GM18505 (cell line): Measurements from ENCODE around the gene SAMM50.
A peak's percentile ranks its signal among the peaks of the same experiment; 100 is the strongest.
"Not testable (repeated sequence)": the region's sequence is repeated elsewhere in the genome, so short reads cannot be mapped to it uniquely, and the experiment has no call there.

Experiments used
- ATAC-seq: cut with Tn5 transposase; IDR thresholded peaks from one replicate; pipeline ENCODE4 v1.9.1; 2021; ENCODE audit not compliant: unreplicated experiment
- POLR2A ChIP-seq: IDR thresholded peaks from 4 replicates; pipeline ENCODE4 v1.6.1; 2011; ENCODE audit warnings: borderline replicate concordance; ENCODE audit not compliant: insufficient read depth, insufficient read length; ENCODE audit errors: extremely low read depth

The SAMM50 gene

GRCh38 chr22:44012591-44012990, 57.3 kb downstream of the SAMM50 start:
- TF ChIP-seq POLR2A = no peak
- ATAC-seq = no peak

- no peak for ATAC-seq
- no peak for TF ChIP-seq POLR2A
Measured at GRCh38 chr22:44014241-44014640, 59.0 kb downstream of the SAMM50 start.

- ATAC-seq = not testable (repeated sequence)
Measured at GRCh38 chr22:44016586-44016985, 61.3 kb downstream of the SAMM50 start.

GRCh38 chr22:44018594-44018993, 63.4 kb downstream of the SAMM50 start:
- ATAC-seq = no peak
- TF ChIP-seq POLR2A = no peak

GRCh38 chr22:44019416-44019815, 64.2 kb downstream of the SAMM50 start:
- no peak for ATAC-seq
- no peak for TF ChIP-seq POLR2A

- no peak for ATAC-seq
- no peak for TF ChIP-seq POLR2A
Measured at GRCh38 chr22:44019846-44020245, 64.6 kb downstream of the SAMM50 start.

- no peak for ATAC-seq
- TF ChIP-seq POLR2A = no peak
Measured at GRCh38 chr22:44020981-44021380, 65.7 kb downstream of the SAMM50 start.

- no peak for ATAC-seq
- peak; percentile 78 for TF ChIP-seq POLR2A
Measured at GRCh38 chr22:44023404-44024287, 68.4 kb downstream of the SAMM50 start.

GRCh38 chr22:44024288-44024921, 69.2 kb downstream of the SAMM50 start, which contains the start of gene PARVB:
PARVB (plus strand) TSS chr22:44024302; CDS start chr22:44024340, 38 bp downstream.
- ATAC-seq = no peak
- peak; percentile 55 for TF ChIP-seq POLR2A

GRCh38 chr22:44025171-44026065, 70.2 kb downstream of the SAMM50 start:
- peak; percentile 45 for ATAC-seq
- peak; percentile 11 for TF ChIP-seq POLR2A

- peak; percentile 41 for TF ChIP-seq POLR2A
- ATAC-seq = no peak
Measured at GRCh38 chr22:44026066-44026629, 70.9 kb downstream of the SAMM50 start.

GRCh38 chr22:44026630-44027511, 71.6 kb downstream of the SAMM50 start:
- TF ChIP-seq POLR2A = peak; percentile 64
- ATAC-seq = peak; percentile 48
